Fibroblast of upper back skin (primary cell): ENCODE data around the gene TUBA4B.
A peak's percentile ranks its signal among the peaks of the same experiment; 100 is the strongest.
"Not testable (repeated sequence)": the region's sequence is repeated elsewhere in the genome, so short reads cannot be mapped to it uniquely, and the experiment has no call there.

Experiments used
- DNase-seq: peaks from one replicate; pipeline ENCODE4 v3.0.0-alpha.2; 2013

The TUBA4B gene

GRCh38 chr2:219293736-219294231, 40.7 kb downstream of the TUBA4B start:
- no peak for DNase-seq

GRCh38 chr2:219294356-219295351, 41.6 kb downstream of the TUBA4B start:
- peak; percentile 69 for DNase-seq

GRCh38 chr2:219296142-219296541, 43.1 kb downstream of the TUBA4B start:
- no peak for DNase-seq

GRCh38 chr2:219296631-219297391, 43.8 kb downstream of the TUBA4B start:
- no peak for DNase-seq

- DNase-seq, result no peak
These were observed 44.9 kb downstream of the TUBA4B start for GRCh38 chr2:219297766-219298456.

- DNase-seq, result peak; percentile 74
These were observed 45.8 kb downstream of the TUBA4B start for GRCh38 chr2:219298759-219299371.

GRCh38 chr2:219299372-219299760, 46.3 kb downstream of the TUBA4B start:
- DNase-seq, result no peak

GRCh38 chr2:219300022-219300421, 47.0 kb downstream of the TUBA4B start:
- no peak for DNase-seq

- DNase-seq, result no peak
These were observed 49.4 kb downstream of the TUBA4B start for GRCh38 chr2:219302412-219302968.

GRCh38 chr2:219304223-219304622, 51.2 kb downstream of the TUBA4B start:
- no peak for DNase-seq

GRCh38 chr2:219306047-219306446, 53.0 kb downstream of the TUBA4B start:
- DNase-seq, result no peak

- peak; percentile 85 for DNase-seq
These were observed 55.4 kb downstream of the TUBA4B start for GRCh38 chr2:219308142-219309101.

- peak; percentile 83 for DNase-seq
These were observed 56.2 kb downstream of the TUBA4B start, which contains the start of gene PTPRN for GRCh38 chr2:219309278-219309677. Gene PTPRN, minus strand, starts transcription at chr2:219309401. Its CDS starts 69 bp downstream, at chr2:219309332.

GRCh38 chr2:219312683-219313263, 59.7 kb downstream of the TUBA4B start:
- not testable (repeated sequence) for DNase-seq

- DNase-seq, result peak; percentile 34
These were observed 61.9 kb downstream of the TUBA4B start for GRCh38 chr2:219314804-219315468.
